ENCODE data around the gene PLXNB2. TPM values are rescaled to one million over a fixed set of nuclear protein-coding genes. Genes with fewer than 3 reads are reported as not detected.

The PLXNB2 gene
- total and polyA plus RNA-seq, 2 experiments from 2014 or later, result 123 to 147 TPM

DNA sequence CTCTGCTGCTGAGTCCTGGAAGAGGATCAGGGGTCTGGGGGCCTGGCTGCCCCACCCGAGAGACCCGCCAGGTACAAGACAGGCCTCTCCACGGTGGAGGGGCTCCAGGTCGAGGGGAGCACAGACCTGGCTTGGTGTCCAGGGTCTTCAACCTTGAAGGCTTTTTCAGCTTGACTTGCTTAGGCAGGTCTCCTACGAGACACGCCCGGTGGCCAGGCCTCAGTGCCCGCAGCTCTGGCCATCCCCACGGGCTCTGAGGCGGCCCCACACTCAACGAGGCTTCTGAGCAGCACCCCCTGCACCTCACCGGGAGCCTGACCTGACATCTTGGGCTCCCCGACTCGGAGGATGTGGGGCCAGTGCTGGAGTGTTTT lies 6.6 kb upstream of the PLXNB2 start:
- H3K36me3 ChIP-seq (ENCODE audit: low read depth), result no peaks in the 10 kb centered on the region
- H3K9me3 ChIP-seq (ENCODE audit: low read depth), result no peaks in the 10 kb centered on the region
- H3K27me3 ChIP-seq (replicated peaks; ENCODE audit: insufficient read depth), result no peaks in the 10 kb centered on the region
- no peak overlapping the region for H3K9ac ChIP-seq
- no peaks in the 10 kb centered on the region for H3F3A ChIP-seq (ENCODE audit: insufficient read depth)
- H3K9me2 ChIP-seq (ENCODE audit: insufficient read depth), result no peaks in the 10 kb centered on the region
- no peak overlapping the region for H3K4me3 ChIP-seq
- TF ChIP-seq EZH2phosphoT487 (IDR thresholded peaks at IDR 0.05; ENCODE audit: insufficient read depth, low read depth), result no peak
- no peak for TF ChIP-seq EZH2 (IDR thresholded peaks at IDR 0.05; ENCODE audit: insufficient read depth, poor library complexity, severe bottlenecking)
- 73 to 74% methylated on average over 14 of the region's 14 CpGs for WGBS, 2 experiments (ENCODE audit: low coverage in 1 of 2, low lambda C conversion rate in 2 of 2, missing lambda C conversion rate in 2 of 2)
- no peaks in the 10 kb centered on the region for H4K20me1 ChIP-seq (ENCODE audit: insufficient read depth)
- H3K27ac ChIP-seq, result no peak overlapping the region
- H3K4me2 ChIP-seq (ENCODE audit: unreplicated experiment), result no peak overlapping the region
- DNase-seq, result no peak
- H2AFZ ChIP-seq, result no peak overlapping the region
- no peaks in the 10 kb centered on the region for H3K4me1 ChIP-seq (ENCODE audit: insufficient read depth)
- in situ Hi-C loops (cut with MboI), result no loop called here
- H3K79me2 ChIP-seq (ENCODE audit: insufficient read depth), result no peaks in the 10 kb centered on the region

DNA sequence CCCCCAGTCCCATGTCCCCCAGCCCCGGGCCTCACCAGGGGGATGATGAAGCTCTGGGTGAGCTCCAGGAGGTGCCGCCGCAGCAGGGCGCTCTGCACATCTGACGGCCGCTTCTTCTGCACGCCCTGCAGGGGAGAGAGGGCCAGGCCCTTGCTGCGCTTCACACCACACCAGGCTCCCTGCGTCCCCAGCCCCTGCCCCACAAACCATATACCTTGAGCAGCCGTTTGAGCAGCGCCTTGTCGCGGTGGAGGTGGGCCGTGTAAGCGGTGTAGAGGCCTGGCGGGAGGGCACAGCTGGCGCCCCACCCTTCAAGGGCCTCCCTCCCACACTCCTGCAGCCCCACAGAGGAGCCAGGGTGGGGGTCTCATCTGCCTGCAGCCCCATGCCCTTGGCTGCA lies 6.2 kb upstream of the PLXNB2 start:
- H3F3A ChIP-seq (ENCODE audit: insufficient read depth), result peaks cover 4% of the 10 kb centered on the region; the same call in 1 of the 2 replicates

DNA sequence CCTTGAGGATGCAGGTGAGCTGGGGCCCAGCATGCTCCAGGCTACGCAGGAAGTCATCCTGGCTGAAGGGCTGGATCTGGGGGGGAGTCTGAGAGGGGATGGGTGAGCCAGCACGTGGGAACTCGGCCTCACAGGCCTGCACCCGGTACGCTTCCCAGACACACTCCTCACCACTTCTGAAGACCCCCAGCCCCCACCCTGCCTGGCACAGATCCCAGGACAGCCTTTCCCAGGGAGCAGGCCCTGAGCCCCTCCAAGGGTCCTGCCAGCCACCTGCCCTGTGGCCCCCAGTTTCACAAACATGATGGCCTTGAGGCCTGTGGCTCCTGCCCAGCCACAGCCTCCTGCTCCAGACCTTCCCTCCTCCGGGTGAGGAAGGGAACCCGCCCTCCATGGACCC lies 5.6 kb upstream of the PLXNB2 start:
- no peaks in the 10 kb centered on the region for H4K20me1 ChIP-seq (ENCODE audit: insufficient read depth)
- no peak for DNase-seq
- TF ChIP-seq EZH2phosphoT487 (IDR thresholded peaks at IDR 0.05; ENCODE audit: insufficient read depth, low read depth) (no peak), EZH2 (IDR thresholded peaks at IDR 0.05; ENCODE audit: insufficient read depth, poor library complexity, severe bottlenecking) (no peak)
- no peaks in the 10 kb centered on the region for H3K9me3 ChIP-seq (ENCODE audit: low read depth)
- no peaks in the 10 kb centered on the region for H3K9me2 ChIP-seq (ENCODE audit: insufficient read depth)
- no peaks in the 10 kb centered on the region for H3K27me3 ChIP-seq (replicated peaks; ENCODE audit: insufficient read depth)
- no peaks in the 10 kb centered on the region for H3K36me3 ChIP-seq (ENCODE audit: low read depth)
- H3K4me3 ChIP-seq, result no peak overlapping the region
- H3K27ac ChIP-seq, result no peak overlapping the region
- H3F3A ChIP-seq (ENCODE audit: insufficient read depth), result peaks cover 10% of the 10 kb centered on the region; the same call in 1 of the 2 replicates
- no peaks in the 10 kb centered on the region for H3K79me2 ChIP-seq (ENCODE audit: insufficient read depth)
- H3K9ac ChIP-seq, result no peak overlapping the region
- H3K4me2 ChIP-seq (ENCODE audit: unreplicated experiment), result no peak overlapping the region
- 69 to 74% methylated on average over 3 to 7 of the region's 7 CpGs for WGBS, 2 experiments (ENCODE audit: low coverage in 1 of 2, low lambda C conversion rate in 2 of 2, missing lambda C conversion rate in 2 of 2)
- in situ Hi-C loops (cut with MboI), result no loop called here
- H3K4me1 ChIP-seq (ENCODE audit: insufficient read depth), result 0 out of 2 replicates have a peak, but pooled peaks cover 10% of the 10 kb centered on the region
- no peak overlapping the region for H2AFZ ChIP-seq

More for the DNA sequence above, 6.2 kb upstream of the PLXNB2 start:
- Histone ChIP-seq H3K27me3 (replicated peaks; ENCODE audit: insufficient read depth) (no peaks in the 10 kb centered on the region), H3K9me3 (ENCODE audit: low read depth) (no peaks in the 10 kb centered on the region), H3K9ac (no peak overlapping the region), H3K4me3 (no peak overlapping the region), H3K79me2 (ENCODE audit: insufficient read depth) (no peaks in the 10 kb centered on the region), H3K4me2 (ENCODE audit: unreplicated experiment) (no peak overlapping the region), H3K36me3 (ENCODE audit: low read depth) (no peaks in the 10 kb centered on the region), H2AFZ (no peak overlapping the region), H3K9me2 (ENCODE audit: insufficient read depth) (no peaks in the 10 kb centered on the region), H3K4me1 (ENCODE audit: insufficient read depth) (0 out of 2 replicates have a peak, but pooled peaks cover 5% of the 10 kb centered on the region), H3K27ac (no peak overlapping the region), H4K20me1 (ENCODE audit: insufficient read depth) (no peaks in the 10 kb centered on the region)
- WGBS, 2 experiments (ENCODE audit: low coverage in 1 of 2, low lambda C conversion rate in 2 of 2, missing lambda C conversion rate in 2 of 2), result 82 to 84% methylated on average over 15 to 17 of the region's 17 CpGs
- in situ Hi-C loops (cut with MboI), result no loop called here
- DNase-seq, result no peak
- no peak for TF ChIP-seq EZH2phosphoT487 (IDR thresholded peaks at IDR 0.05; ENCODE audit: insufficient read depth, low read depth)
- TF ChIP-seq EZH2 (IDR thresholded peaks at IDR 0.05; ENCODE audit: insufficient read depth, poor library complexity, severe bottlenecking), result no peak

DNA sequence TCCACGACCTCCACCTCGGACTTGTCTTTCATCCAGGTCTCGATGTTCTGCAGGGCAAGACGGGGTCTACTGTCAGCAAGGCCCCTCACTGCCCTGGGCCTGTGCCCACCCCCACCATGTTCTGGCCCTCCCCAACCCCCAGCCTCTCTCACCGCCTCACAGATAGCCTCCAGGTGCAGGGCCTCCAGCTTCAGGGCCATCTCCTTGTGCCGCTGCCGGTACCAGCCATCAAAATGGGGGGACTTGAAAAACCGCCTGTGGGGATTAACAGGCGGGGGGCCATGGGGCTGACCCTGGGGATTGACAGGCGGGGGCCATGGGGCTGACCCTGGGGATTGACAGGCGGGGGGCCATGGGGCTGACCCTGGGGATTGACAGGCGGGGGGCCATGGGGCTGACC lies 4.9 kb upstream of the PLXNB2 start:
- H3K9me2 ChIP-seq (ENCODE audit: insufficient read depth), result no peaks in the 10 kb centered on the region
- TF ChIP-seq EZH2 (IDR thresholded peaks at IDR 0.05; ENCODE audit: insufficient read depth, poor library complexity, severe bottlenecking) (no peak), EZH2phosphoT487 (IDR thresholded peaks at IDR 0.05; ENCODE audit: insufficient read depth, low read depth) (no peak)
- H3K79me2 ChIP-seq (ENCODE audit: insufficient read depth), result no peaks in the 10 kb centered on the region
- DNase-seq, result no peak
- no peak overlapping the region for H3K9ac ChIP-seq
- no peak overlapping the region for H3K27ac ChIP-seq
- H3F3A ChIP-seq (ENCODE audit: insufficient read depth), result peaks cover 12% of the 10 kb centered on the region; the same call in 1 of the 2 replicates
- no peaks in the 10 kb centered on the region for H3K36me3 ChIP-seq (ENCODE audit: low read depth)
- no peaks in the 10 kb centered on the region for H4K20me1 ChIP-seq (ENCODE audit: insufficient read depth)
- H3K4me3 ChIP-seq, result no peak overlapping the region
- WGBS, 2 experiments (ENCODE audit: low coverage in 1 of 2, low lambda C conversion rate in 2 of 2, missing lambda C conversion rate in 2 of 2), result 95 to 98% methylated on average over 7 to 12 of the region's 12 CpGs
- no peak overlapping the region for H3K4me2 ChIP-seq (ENCODE audit: unreplicated experiment)
- no peak overlapping the region for H2AFZ ChIP-seq
- 0 out of 2 replicates have a peak, but pooled peaks cover 11% of the 10 kb centered on the region for H3K4me1 ChIP-seq (ENCODE audit: insufficient read depth)
- no peaks in the 10 kb centered on the region for H3K9me3 ChIP-seq (ENCODE audit: low read depth)
- in situ Hi-C loops (cut with MboI), result no loop called here
- H3K27me3 ChIP-seq (replicated peaks; ENCODE audit: insufficient read depth), result no peaks in the 10 kb centered on the region
